HCT116 (cell line): ENCODE measurements around the gene CAND2. TPM values are rescaled to one million over a fixed set of nuclear protein-coding genes. Genes with fewer than 3 reads are reported as not detected.

Source experiments
- ATAC-seq: fragments of 200-7000 bp; cut with Tn5 transposase; 2 replicates; pipeline ENCODE4 v1.9.1; 2020; ENCODE audit warnings: mild to moderate bottlenecking, moderate library complexity
- BruUV-seq: library from RNA; stranded (reverse); fragments of 400-500 nt; replicated peaks from 2 replicates; lab custom pipeline; 2021; lab: Mats Ljungman, UMichigan
- CTCF ChIA-PET: fragments of 300-600 bp; sonication (Branson Sonifier 250); formaldehyde crosslinking; loops from one replicate; lab custom pipeline; 2021; ENCODE audit warnings: antibody characterized with exemption; lab: Charles Lee
- POLR2A ChIA-PET: fragments of 300-600, 350-600 bp; sonication (Branson Sonifier 250); formaldehyde crosslinking; loops from one replicate; lab custom pipeline; 2021; ENCODE audit warnings: antibody characterized with exemption; lab: Charles Lee
- RAD21 ChIA-PET, 2 experiments: fragments of 300-600 bp; sonication (Branson Sonifier 250); formaldehyde crosslinking; loops; one replicate each; lab custom pipeline; 2023; ENCODE audit warnings: low total read pairs in 2 of 2; ENCODE audit not compliant: uncharacterized antibody in 2 of 2, unreplicated experiment in 2 of 2, low non-redundant PET in 1 of 2; lab: Charles Lee
- DNase-seq: peaks from one replicate; pipeline ENCODE4 v3.0.0-alpha.2; 2010; ENCODE audit warnings: low read depth, low spot score
- H2AFZ ChIP-seq: fragments of 200-600 bp; shearing (Covaris generic), sonication (generic); 2 replicates; pipeline ENCODE4 v1.6.1; 2017; ENCODE audit warnings: low read depth, mixed run types, mixed read lengths, antibody characterized with exemption, low read length; ENCODE audit not compliant: poor library complexity, severe bottlenecking
- H3K27ac ChIP-seq: 2 replicates; pipeline ENCODE4 v1.5.1; 2012; ENCODE audit warnings: low read depth, low read length
- H3K27me3 ChIP-seq: fragments of 200-600 bp; sonication (generic); 2 replicates; pipeline ENCODE4 v1.6.1; 2016; ENCODE audit warnings: mixed run types, low read length, mixed read lengths; ENCODE audit not compliant: insufficient read depth
- H3K36me3 ChIP-seq, 2 experiments: fragments of 200-500 bp in 1 of 2; fragments of 200-600 bp in 1 of 2; sonication (Bioruptor generic) in 1 of 2; sonication (generic) in 1 of 2; 2 replicates each; pipeline versions ENCODE4 v1.5.1 to v1.6.1; 2014 to 2016; ENCODE audit warnings: low read length in 2 of 2, inconsistent platforms in 1 of 2, mixed read lengths in 1 of 2, mixed run types in 1 of 2; ENCODE audit not compliant: insufficient read depth in 2 of 2, control insufficient read depth in 1 of 2
- H3K4me1 ChIP-seq, 2 experiments: fragments of 200-600 bp in 1 of 2; sonication (generic) in 1 of 2; 2 replicates each; pipeline versions ENCODE4 v1.5.1 to v1.6.1; 2012 to 2017; ENCODE audit warnings: low read length in 2 of 2, inconsistent platforms in 1 of 2, mild to moderate bottlenecking in 1 of 2, mixed read lengths in 1 of 2, mixed run types in 1 of 2, moderate library complexity in 1 of 2; ENCODE audit not compliant: insufficient read depth in 2 of 2, control insufficient read depth in 1 of 2
- H3K4me2 ChIP-seq: fragments of 200-600 bp; sonication (generic); 2 replicates; pipeline ENCODE4 v1.6.1; 2017; ENCODE audit warnings: mixed run types, low read length, mixed read lengths
- H3K4me3 ChIP-seq, 2 experiments: fragments of 200-600 bp in 1 of 2; sonication (generic) in 1 of 2; replicated peaks in 1 of 2; 2 replicates each; pipeline ENCODE4 v1.5.1; 2011 to 2016; ENCODE audit warnings: low read length in 2 of 2, control low read depth in 1 of 2, low read depth in 1 of 2, mild to moderate bottlenecking in 1 of 2, mixed read lengths in 1 of 2, mixed run types in 1 of 2
- H3K79me2 ChIP-seq: fragments of 200-600 bp; sonication (generic); 2 replicates; pipeline ENCODE4 v1.6.1; 2017; ENCODE audit warnings: mild to moderate bottlenecking, mixed run types, low read length, moderate library complexity, mixed read lengths; ENCODE audit not compliant: insufficient read depth
- H3K9ac ChIP-seq: fragments of 200-600 bp; sonication (generic); 2 replicates; pipeline ENCODE4 v1.6.1; 2016; ENCODE audit warnings: low read length, mixed read lengths
- H3K9me2 ChIP-seq: fragments of 200-600 bp; sonication (generic), shearing (Covaris generic); 2 replicates; pipeline ENCODE4 v1.6.1; 2017; ENCODE audit warnings: mixed run types, mild to moderate bottlenecking, moderate library complexity; ENCODE audit not compliant: insufficient read depth
- H3K9me3 ChIP-seq, 2 experiments: fragments of 200-500 bp in 1 of 2; fragments of 200-600 bp in 1 of 2; sonication (Bioruptor generic) in 1 of 2; sonication (generic) in 1 of 2; 2 replicates each; pipeline ENCODE4 v1.6.1; 2014 to 2017; ENCODE audit warnings: low read length in 2 of 2, mixed read lengths in 2 of 2, inconsistent platforms in 1 of 2, low read depth in 1 of 2, mild to moderate bottlenecking in 1 of 2, mixed run types in 1 of 2, moderate library complexity in 1 of 2; ENCODE audit not compliant: control insufficient read depth in 1 of 2, insufficient read depth in 1 of 2
- H4K20me1 ChIP-seq: fragments of 200-600 bp; sonication (generic), shearing (Covaris generic); 2 replicates; pipeline ENCODE4 v1.6.1; 2017; ENCODE audit warnings: mixed run types, mild to moderate bottlenecking, moderate library complexity; ENCODE audit not compliant: insufficient read depth
- CBX3 ChIP-seq: IDR thresholded peaks from 2 replicates; pipeline ENCODE4 v1.6.1; 2012; ENCODE audit warnings: low read depth
- EGR1 ChIP-seq: IDR thresholded peaks from 2 replicates; pipeline ENCODE4 v1.6.1; 2012; ENCODE audit warnings: low read depth
- ELF1 ChIP-seq: IDR thresholded peaks from 2 replicates; pipeline ENCODE4 v1.6.1; 2012; ENCODE audit warnings: low read depth, borderline replicate concordance
- EZH2 ChIP-seq: fragments of 200-600 bp; sonication (generic); IDR thresholded peaks from 2 replicates; pipeline ENCODE4 v1.6.1; 2017; ENCODE audit warnings: antibody characterized with exemption, mixed run types
- EZH2phosphoT487 ChIP-seq: fragments of 200-600 bp; IDR thresholded peaks from 2 replicates; pipeline ENCODE4 v1.6.1; 2018; ENCODE audit warnings: antibody characterized with exemption, borderline replicate concordance
- JUND ChIP-seq: IDR thresholded peaks from 2 replicates; pipeline ENCODE4 v1.6.1; 2012
- MAX ChIP-seq: IDR thresholded peaks from 2 replicates; pipeline ENCODE4 v1.6.1; 2012
- POLR2A ChIP-seq: IDR thresholded peaks from 2 replicates; pipeline ENCODE4 v1.7.0; 2011; ENCODE audit warnings: borderline replicate concordance; ENCODE audit not compliant: insufficient read depth, insufficient read length; ENCODE audit errors: extremely low read depth
- RAD21 ChIP-seq: IDR thresholded peaks from 2 replicates; pipeline ENCODE4 v1.6.1; 2012; ENCODE audit warnings: low read depth, mild to moderate bottlenecking
- TCF7L2 ChIP-seq: IDR thresholded peaks from 2 replicates; pipeline ENCODE4 v1.7.0; 2011; ENCODE audit warnings: borderline replicate concordance, inconsistent platforms; ENCODE audit not compliant: insufficient read depth, insufficient read length; ENCODE audit errors: extremely low read depth
- YY1 ChIP-seq: IDR thresholded peaks from 2 replicates; pipeline ENCODE4 v1.6.1; 2011; ENCODE audit warnings: low read length, low read depth, moderate library complexity, mild to moderate bottlenecking; ENCODE audit not compliant: insufficient replicate concordance; ENCODE audit errors: extremely low read depth
- intact Hi-C: fragments of 100-400 bp; cut with micrococcal nuclease; formaldehyde crosslinking; loops from 2 replicates; pipeline ENCODE4 v1.10.0; 2022
- total RNA-seq: library from RNA; stranded (reverse); gene quantifications from one replicate; pipeline ENCODE4 v1.2.1, GENCODE V29; 2021; ENCODE audit not compliant: unreplicated experiment

The CAND2 gene
- total RNA-seq, 1 experiment from 2014 or later = not detected

GRCh38 chr3:12780751-12781150 lies 15.7 kb upstream of the CAND2 start:
- no TSS peak for BruUV-seq
- Histone ChIP-seq H4K20me1 (no peaks in the 10 kb centered on the region), H3K79me2 (no peaks in the 10 kb centered on the region), H3K4me2 (no peak overlapping the region), H3K9me3 (no peaks in the 10 kb centered on the region), H2AFZ (no peak overlapping the region), H3K36me3 (no peaks in the 10 kb centered on the region), H3K9me2 (no peaks in the 10 kb centered on the region), H3K9ac (no peak overlapping the region), H3K4me3 (no peak overlapping the region), H3K27ac (no peak overlapping the region), H3K4me1 (no peaks in the 10 kb centered on the region), H3K27me3 (no peaks in the 10 kb centered on the region)
- DNase-seq (no peak), ATAC-seq (no peak)
- POLR2A ChIA-PET = no interaction called here
- CTCF ChIA-PET = interaction anchor here (2.3 kb wide), 1 partner anchor 61 kb away, joined by 5 read pairs; the partner anchor contains the start of gene RPL32
- RAD21 ChIA-PET = no interaction called here
- no peak for TF ChIP-seq EGR1
- intact Hi-C loops = no loop called here

GRCh38 chr3:12782172-12782815 lies 14.2 kb upstream of the CAND2 start:
- H3K27me3 ChIP-seq = no peaks in the 10 kb centered on the region
- no peaks in the 10 kb centered on the region for H3K9me3 ChIP-seq
- no peak for DNase-seq
- H3K27ac ChIP-seq = no peak overlapping the region
- H3K4me2 ChIP-seq = no peak overlapping the region
- ATAC-seq = no peak
- RAD21 ChIA-PET = no interaction called here
- H3K79me2 ChIP-seq = no peaks in the 10 kb centered on the region
- intact Hi-C loops = no loop called here
- no peaks in the 10 kb centered on the region for H3K4me1 ChIP-seq
- H3K9ac ChIP-seq = no peak overlapping the region
- H3K4me3 ChIP-seq = no peak overlapping the region
- CTCF ChIA-PET = interaction anchor here (2.3 kb wide), 1 partner anchor 59 kb away, joined by 5 read pairs; the partner anchor contains the start of gene RPL32
- H3K9me2 ChIP-seq = no peaks in the 10 kb centered on the region
- no peak overlapping the region for H2AFZ ChIP-seq
- TF ChIP-seq TCF7L2 (no peak), JUND (no peak), EZH2phosphoT487 (no peak), YY1 (no peak), ELF1 (no peak), MAX (no peak), RAD21 (no peak), POLR2A (no peak), EZH2 (no peak), CBX3 (no peak), EGR1 (no peak)
- H4K20me1 ChIP-seq = no peaks in the 10 kb centered on the region
- POLR2A ChIA-PET = no interaction called here
- no peaks in the 10 kb centered on the region for H3K36me3 ChIP-seq
- BruUV-seq = no TSS peak
